ENCODE measurements around the gene CDKN2B-AS1. TPM values are rescaled to one million over a fixed set of nuclear protein-coding genes. Genes with fewer than 3 reads are reported as not detected.

The CDKN2B-AS1 gene
- total RNA-seq, 1 donor from 2014 or later: 0.58 TPM

DNA sequence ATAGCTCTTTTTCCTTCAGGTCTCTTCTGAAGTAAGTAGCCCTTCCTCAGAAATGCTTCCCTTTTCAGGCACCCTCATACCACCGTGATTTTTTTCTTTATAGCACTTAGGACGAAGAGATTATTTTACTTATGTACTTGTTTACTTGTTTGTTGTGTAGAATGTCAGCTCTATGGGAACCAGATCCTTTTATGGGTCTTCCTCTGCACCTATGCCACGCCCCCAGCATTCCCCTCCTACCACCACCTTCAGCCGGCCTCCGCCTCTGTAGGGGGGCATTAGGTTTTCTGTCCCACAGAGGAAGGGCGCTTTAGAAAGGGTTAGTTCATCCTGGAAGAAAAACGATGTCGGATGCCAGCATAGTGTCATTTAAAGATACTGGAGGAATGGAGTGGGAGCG lies 1.8 kb downstream of the CDKN2B-AS1 start:
- TF ChIP-seq CTCF (conservative IDR thresholded peaks at IDR 0.05): no peak
- Mint-ChIP-seq H3K4me1 (ENCODE audit: unreplicated experiment) (no peaks in the 10 kb centered on the region), H3K27me3 (peaks cover 83% of the 10 kb centered on the region), H3K9me3 (no peaks in the 10 kb centered on the region), H3K36me3 (no peaks in the 10 kb centered on the region), H3K27ac (peak overlapping the region; percentile 42), H3K4me3 (peak overlapping the region; percentile 95)
- no peak for DNase-seq (ENCODE audit: extremely low spot score, unreplicated experiment)

DNA sequence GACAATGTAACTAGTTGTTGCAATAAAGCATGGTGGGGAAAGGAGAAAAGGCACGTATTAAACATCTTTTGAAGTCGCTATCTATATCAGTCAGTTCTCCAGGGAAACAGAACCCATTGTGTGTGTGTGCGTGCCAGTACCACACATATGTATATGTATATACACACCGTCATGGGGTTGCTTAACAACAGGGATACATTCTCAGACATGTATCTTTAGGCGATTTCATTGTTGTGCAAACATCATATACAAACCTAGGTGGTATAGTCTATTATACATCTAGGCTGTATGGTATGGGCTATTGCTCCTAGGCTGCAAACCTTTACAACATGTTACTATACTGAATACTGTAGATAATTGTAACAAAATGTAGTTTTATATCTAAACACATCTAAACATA lies 2.3 kb downstream of the CDKN2B-AS1 start:
- Mint-ChIP-seq H3K36me3 (no peaks in the 10 kb centered on the region), H3K27me3 (peaks cover 83% of the 10 kb centered on the region), H3K4me3 (peak overlapping the region; percentile 95), H3K9me3 (no peaks in the 10 kb centered on the region), H3K4me1 (ENCODE audit: unreplicated experiment) (no peaks in the 10 kb centered on the region), H3K27ac (peak overlapping the region; percentile 42)
- DNase-seq (ENCODE audit: extremely low spot score, unreplicated experiment): no peak
- TF ChIP-seq CTCF (conservative IDR thresholded peaks at IDR 0.05): no peak

DNA sequence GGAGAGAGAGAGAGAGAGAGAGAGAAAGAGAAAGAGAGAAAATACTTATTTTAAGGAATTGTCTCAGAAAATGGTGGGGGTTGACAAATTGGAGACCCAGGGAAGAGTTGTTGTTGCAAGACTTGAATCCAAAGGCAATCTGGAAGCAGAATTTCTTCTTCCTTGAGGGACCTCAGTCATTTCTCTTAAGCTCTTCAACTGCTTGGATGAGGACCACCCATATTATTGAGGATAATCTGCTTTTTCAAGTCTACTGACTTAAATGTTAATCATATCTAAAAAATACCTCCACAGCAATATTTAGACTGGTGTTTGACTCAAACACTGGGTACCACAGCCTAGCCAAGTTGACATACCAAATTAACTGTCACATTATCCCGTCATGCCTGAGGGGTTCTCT lies 2.9 kb downstream of the CDKN2B-AS1 start:
- no peak for TF ChIP-seq CTCF (conservative IDR thresholded peaks at IDR 0.05)

DNA sequence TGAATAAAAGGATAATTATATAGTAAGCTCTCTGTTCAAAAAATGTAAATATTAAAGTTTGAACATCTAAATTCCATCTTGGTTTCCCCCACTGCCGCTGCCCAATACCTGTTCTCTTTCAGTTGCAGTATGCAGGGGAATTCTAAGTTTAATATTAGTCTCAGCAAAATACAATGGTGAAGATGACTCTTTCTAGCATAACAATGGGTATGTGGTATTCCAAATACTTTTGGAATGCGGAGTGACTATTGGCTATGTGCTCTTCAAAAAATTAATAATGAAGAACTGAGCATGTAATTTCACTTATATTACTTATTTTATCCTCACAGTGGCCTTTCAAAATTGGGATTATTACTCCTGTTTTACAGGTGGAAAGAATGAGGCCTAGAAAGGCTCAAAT lies 3.4 kb downstream of the CDKN2B-AS1 start:
- H3K27ac Mint-ChIP-seq: no peak overlapping the region
- H3K4me1 Mint-ChIP-seq (ENCODE audit: unreplicated experiment): no peaks in the 10 kb centered on the region
- DNase-seq (ENCODE audit: extremely low spot score, unreplicated experiment): no peak
- TF ChIP-seq CTCF (conservative IDR thresholded peaks at IDR 0.05): no peak
- H3K4me3 Mint-ChIP-seq: no peak overlapping the region
- H3K36me3 Mint-ChIP-seq: no peaks in the 10 kb centered on the region
- H3K9me3 Mint-ChIP-seq: no peaks in the 10 kb centered on the region
- peaks cover 92% of the 10 kb centered on the region for H3K27me3 Mint-ChIP-seq

More for the DNA sequence above, 2.9 kb downstream of the CDKN2B-AS1 start:
- Mint-ChIP-seq H3K9me3 (no peaks in the 10 kb centered on the region), H3K4me3 (no peak overlapping the region), H3K27ac (no peak overlapping the region), H3K27me3 (peaks cover 89% of the 10 kb centered on the region), H3K36me3 (no peaks in the 10 kb centered on the region), H3K4me1 (ENCODE audit: unreplicated experiment) (no peaks in the 10 kb centered on the region)
- DNase-seq (ENCODE audit: extremely low spot score, unreplicated experiment): no peak

GRCh38 chr9:22002038-22002437 lies 7.4 kb downstream of the CDKN2B-AS1 start:
- no peak overlapping the region for H3K27ac Mint-ChIP-seq
- no peaks in the 10 kb centered on the region for H3K9me3 Mint-ChIP-seq
- peaks cover 95% of the 10 kb centered on the region for H3K27me3 Mint-ChIP-seq
- H3K36me3 Mint-ChIP-seq: no peaks in the 10 kb centered on the region
- TF ChIP-seq CTCF (conservative IDR thresholded peaks at IDR 0.05): no peak
- peaks cover 4% of the 10 kb centered on the region for H3K4me1 Mint-ChIP-seq (ENCODE audit: unreplicated experiment)
- no peak overlapping the region for H3K4me3 Mint-ChIP-seq
- no peak for DNase-seq (ENCODE audit: extremely low spot score, unreplicated experiment)

All from type B pancreatic cell (in vitro differentiated cells).